ENCODE data around the gene SSBP3.
A peak's percentile ranks its signal among the peaks of the same experiment; 100 is the strongest.

Gene SSBP3

GRCh38 chr1:54304518-54304917, 101.7 kb downstream of the SSBP3 start:
- no peak overlapping the region for H3K4me3 ChIP-seq (ENCODE audit: low read depth, low read length)
- no peaks in the 10 kb centered on the region for H3K27me3 ChIP-seq (ENCODE audit: control insufficient read depth, insufficient read depth, low read length)
- no peak overlapping the region for H3K27ac ChIP-seq (ENCODE audit: low read depth, low read length)
- H3K9me3 ChIP-seq (ENCODE audit: control insufficient read depth, insufficient read depth, low read length) = no peaks in the 10 kb centered on the region
- H3K9ac ChIP-seq (ENCODE audit: low read depth, low read length) = no peak overlapping the region
- no peaks in the 10 kb centered on the region for H3K36me3 ChIP-seq (ENCODE audit: control insufficient read depth, insufficient read depth, low read length)
- peaks cover 59% of the 10 kb centered on the region for H3K4me1 ChIP-seq (ENCODE audit: control insufficient read depth, insufficient read depth, low read length)

DNA sequence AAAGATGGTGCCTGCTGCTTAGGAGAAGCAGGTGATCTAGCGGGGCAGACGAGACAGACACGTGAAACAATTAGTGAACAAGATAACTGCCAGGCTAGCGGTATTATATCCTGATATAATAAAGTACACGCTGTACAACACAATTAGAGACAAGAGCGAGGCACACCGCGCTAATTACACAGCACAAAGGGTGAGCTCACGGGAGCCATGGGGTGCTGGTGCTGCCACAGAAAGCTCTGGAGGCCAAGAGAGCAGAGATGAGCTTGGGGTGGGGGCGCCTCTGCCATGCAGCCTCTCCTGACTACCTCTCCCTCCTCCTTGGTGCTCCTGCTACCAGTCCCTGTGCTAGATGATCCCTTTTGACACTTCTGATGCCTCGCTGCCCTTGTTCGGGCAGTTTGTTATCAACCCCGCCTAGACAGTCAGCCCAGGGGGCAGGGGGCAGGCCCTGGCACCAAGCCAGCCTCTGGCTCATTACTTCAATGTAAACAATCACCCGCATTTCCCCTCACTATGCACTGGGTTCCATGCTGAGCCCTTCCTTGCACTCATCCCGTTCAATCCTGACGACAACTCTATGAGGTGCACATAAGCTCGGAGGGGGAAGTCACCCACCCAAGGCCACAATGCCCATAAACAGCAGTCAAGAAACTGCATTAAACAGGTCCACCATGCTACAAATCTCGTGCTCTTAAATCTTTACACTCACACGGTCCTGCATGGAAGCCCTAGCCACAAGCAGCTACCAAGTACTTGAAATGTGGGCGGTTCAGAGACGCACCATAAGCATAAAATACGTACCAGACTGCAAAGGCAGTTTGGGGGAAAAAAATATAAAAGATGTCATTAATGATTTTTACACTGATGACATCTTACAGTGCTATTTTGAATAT, 103.0 kb downstream of the SSBP3 start:
- H3K9me3 ChIP-seq (ENCODE audit: control insufficient read depth, insufficient read depth, low read length) = no peaks in the 10 kb centered on the region
- H3K9ac ChIP-seq (ENCODE audit: low read depth, low read length) = no peak overlapping the region

GRCh38 chr1:54302549-54302948, 103.6 kb downstream of the SSBP3 start:
- Histone ChIP-seq H3K9me3 (ENCODE audit: control insufficient read depth, insufficient read depth, low read length) (no peaks in the 10 kb centered on the region), H3K4me3 (ENCODE audit: low read depth, low read length) (no peak overlapping the region), H3K4me1 (ENCODE audit: control insufficient read depth, insufficient read depth, low read length) (peaks cover 63% of the 10 kb centered on the region), H3K27ac (ENCODE audit: low read depth, low read length) (no peak overlapping the region), H3K27me3 (ENCODE audit: control insufficient read depth, insufficient read depth, low read length) (no peaks in the 10 kb centered on the region), H3K36me3 (ENCODE audit: control insufficient read depth, insufficient read depth, low read length) (no peaks in the 10 kb centered on the region), H3K9ac (ENCODE audit: low read depth, low read length) (no peak overlapping the region)

More for the DNA sequence above, 103.0 kb downstream of the SSBP3 start:
- Histone ChIP-seq H3K27me3 (ENCODE audit: control insufficient read depth, insufficient read depth, low read length) (no peaks in the 10 kb centered on the region), H3K4me1 (ENCODE audit: control insufficient read depth, insufficient read depth, low read length) (peaks cover 62% of the 10 kb centered on the region), H3K4me3 (ENCODE audit: low read depth, low read length) (no peak overlapping the region), H3K36me3 (ENCODE audit: control insufficient read depth, insufficient read depth, low read length) (no peaks in the 10 kb centered on the region), H3K27ac (ENCODE audit: low read depth, low read length) (no peak overlapping the region)

GRCh38 chr1:54301497-54301896, 104.7 kb downstream of the SSBP3 start:
- peak overlapping the region; percentile 39 for H3K27ac ChIP-seq (ENCODE audit: low read depth, low read length)
- H3K9ac ChIP-seq (ENCODE audit: low read depth, low read length) = no peak overlapping the region
- H3K4me3 ChIP-seq (ENCODE audit: low read depth, low read length) = no peak overlapping the region
- no peaks in the 10 kb centered on the region for H3K9me3 ChIP-seq (ENCODE audit: control insufficient read depth, insufficient read depth, low read length)
- peaks cover 54% of the 10 kb centered on the region for H3K4me1 ChIP-seq (ENCODE audit: control insufficient read depth, insufficient read depth, low read length)
- H3K27me3 ChIP-seq (ENCODE audit: control insufficient read depth, insufficient read depth, low read length) = no peaks in the 10 kb centered on the region
- no peaks in the 10 kb centered on the region for H3K36me3 ChIP-seq (ENCODE audit: control insufficient read depth, insufficient read depth, low read length)

- Histone ChIP-seq H3K4me3 (ENCODE audit: low read depth, low read length) (no peak overlapping the region), H3K27me3 (ENCODE audit: control insufficient read depth, insufficient read depth, low read length) (no peaks in the 10 kb centered on the region), H3K27ac (ENCODE audit: low read depth, low read length) (no peak overlapping the region), H3K9ac (ENCODE audit: low read depth, low read length) (no peak overlapping the region), H3K36me3 (ENCODE audit: control insufficient read depth, insufficient read depth, low read length) (no peaks in the 10 kb centered on the region), H3K9me3 (ENCODE audit: control insufficient read depth, insufficient read depth, low read length) (no peaks in the 10 kb centered on the region), H3K4me1 (ENCODE audit: control insufficient read depth, insufficient read depth, low read length) (peaks cover 48% of the 10 kb centered on the region)
Observed at GRCh38 chr1:54300401-54300800, 105.8 kb downstream of the SSBP3 start.

- H3K9ac ChIP-seq (ENCODE audit: low read depth, low read length) = no peak overlapping the region
- H3K4me3 ChIP-seq (ENCODE audit: low read depth, low read length) = no peak overlapping the region
- H3K27me3 ChIP-seq (ENCODE audit: control insufficient read depth, insufficient read depth, low read length) = no peaks in the 10 kb centered on the region
- no peaks in the 10 kb centered on the region for H3K36me3 ChIP-seq (ENCODE audit: control insufficient read depth, insufficient read depth, low read length)
- H3K9me3 ChIP-seq (ENCODE audit: control insufficient read depth, insufficient read depth, low read length) = no peaks in the 10 kb centered on the region
- no peak overlapping the region for H3K27ac ChIP-seq (ENCODE audit: low read depth, low read length)
- H3K4me1 ChIP-seq (ENCODE audit: control insufficient read depth, insufficient read depth, low read length) = peaks cover 48% of the 10 kb centered on the region
Observed at GRCh38 chr1:54299037-54299436, 107.2 kb downstream of the SSBP3 start.

- Histone ChIP-seq H3K36me3 (ENCODE audit: control insufficient read depth, insufficient read depth, low read length) (no peaks in the 10 kb centered on the region), H3K9ac (ENCODE audit: low read depth, low read length) (no peak overlapping the region), H3K9me3 (ENCODE audit: control insufficient read depth, insufficient read depth, low read length) (no peaks in the 10 kb centered on the region), H3K27ac (ENCODE audit: low read depth, low read length) (no peak overlapping the region), H3K4me1 (ENCODE audit: control insufficient read depth, insufficient read depth, low read length) (peaks cover 44% of the 10 kb centered on the region), H3K4me3 (ENCODE audit: low read depth, low read length) (no peak overlapping the region), H3K27me3 (ENCODE audit: control insufficient read depth, insufficient read depth, low read length) (no peaks in the 10 kb centered on the region)
Observed at GRCh38 chr1:54298284-54299033, 107.7 kb downstream of the SSBP3 start.

- Histone ChIP-seq H3K9ac (ENCODE audit: low read depth, low read length) (no peak overlapping the region), H3K27me3 (ENCODE audit: control insufficient read depth, insufficient read depth, low read length) (no peaks in the 10 kb centered on the region), H3K4me1 (ENCODE audit: control insufficient read depth, insufficient read depth, low read length) (peaks cover 43% of the 10 kb centered on the region), H3K27ac (ENCODE audit: low read depth, low read length) (peak overlapping the region; percentile 36), H3K4me3 (ENCODE audit: low read depth, low read length) (no peak overlapping the region), H3K36me3 (ENCODE audit: control insufficient read depth, insufficient read depth, low read length) (no peaks in the 10 kb centered on the region), H3K9me3 (ENCODE audit: control insufficient read depth, insufficient read depth, low read length) (no peaks in the 10 kb centered on the region)
Observed at GRCh38 chr1:54297596-54298283, 108.5 kb downstream of the SSBP3 start.

DNA sequence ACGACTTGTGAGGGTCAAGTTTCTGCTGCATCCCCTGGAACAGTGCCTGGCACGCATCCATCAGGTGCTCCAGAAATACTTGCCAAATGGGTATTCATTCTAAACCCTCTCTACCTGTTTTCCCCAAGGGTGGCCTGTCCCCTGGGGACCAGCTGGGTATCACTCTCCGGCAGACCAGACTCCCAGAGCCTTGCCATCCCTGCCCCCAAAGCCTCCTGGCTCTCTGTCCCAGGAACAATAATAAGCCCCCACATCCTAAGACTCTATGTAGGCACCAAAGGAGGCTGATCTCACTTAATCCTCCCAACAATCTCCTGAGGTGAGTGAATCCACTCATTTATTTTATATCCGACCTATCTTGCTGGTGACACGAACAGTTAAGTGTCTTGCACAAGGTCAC, 109.5 kb downstream of the SSBP3 start:
- Histone ChIP-seq H3K27me3 (ENCODE audit: control insufficient read depth, insufficient read depth, low read length) (no peaks in the 10 kb centered on the region), H3K4me3 (ENCODE audit: low read depth, low read length) (no peak overlapping the region), H3K9ac (ENCODE audit: low read depth, low read length) (no peak overlapping the region), H3K27ac (ENCODE audit: low read depth, low read length) (no peak overlapping the region), H3K36me3 (ENCODE audit: control insufficient read depth, insufficient read depth, low read length) (no peaks in the 10 kb centered on the region), H3K4me1 (ENCODE audit: control insufficient read depth, insufficient read depth, low read length) (peaks cover 45% of the 10 kb centered on the region), H3K9me3 (ENCODE audit: control insufficient read depth, insufficient read depth, low read length) (no peaks in the 10 kb centered on the region)

DNA sequence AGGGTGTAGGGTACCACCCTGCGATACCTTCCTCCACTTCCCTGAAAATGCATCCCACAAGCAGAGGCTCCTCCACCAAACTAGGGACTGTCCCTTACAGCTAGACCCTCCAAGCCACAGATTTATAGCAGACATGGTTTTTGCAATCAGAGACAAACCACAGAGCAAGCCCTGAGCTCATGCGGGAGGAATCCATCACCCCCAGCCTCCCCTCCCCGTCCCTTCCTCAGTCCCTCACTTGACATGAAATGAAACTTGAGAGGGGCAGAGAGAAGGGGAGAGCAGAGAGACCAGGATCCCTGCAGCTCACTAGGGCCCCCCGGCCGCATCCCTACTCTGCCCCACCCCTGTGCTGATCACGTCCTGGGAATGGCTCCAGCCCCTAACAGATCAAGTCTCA, 111.3 kb downstream of the SSBP3 start:
- Histone ChIP-seq H3K4me3 (ENCODE audit: low read depth, low read length) (no peak overlapping the region), H3K27ac (ENCODE audit: low read depth, low read length) (no peak overlapping the region), H3K27me3 (ENCODE audit: control insufficient read depth, insufficient read depth, low read length) (no peaks in the 10 kb centered on the region), H3K9ac (ENCODE audit: low read depth, low read length) (no peak overlapping the region), H3K9me3 (ENCODE audit: control insufficient read depth, insufficient read depth, low read length) (no peaks in the 10 kb centered on the region), H3K36me3 (ENCODE audit: control insufficient read depth, insufficient read depth, low read length) (no peaks in the 10 kb centered on the region), H3K4me1 (ENCODE audit: control insufficient read depth, insufficient read depth, low read length) (peaks cover 47% of the 10 kb centered on the region)
